GM12873 (cell line): ENCODE data around the gene FDPS.

Experiments
- CTCF ChIP-seq: IDR thresholded peaks from 2 replicates; pipeline ENCODE4 v1.5.1; 2012; ENCODE audit warnings: low read depth, mild to moderate bottlenecking, moderate library complexity, low read length, control low read depth; ENCODE audit not compliant: insufficient read depth; ENCODE audit errors: missing control alignments

Gene FDPS

GRCh38 chr1:155313261-155313660 is 4.6 kb downstream of the FDPS start:
- TF ChIP-seq CTCF: no peak

- TF ChIP-seq CTCF: no peak
Observed at GRCh38 chr1:155316922-155317321, 8.3 kb downstream of the FDPS start.

GRCh38 chr1:155318082-155318481 is 9.4 kb downstream of the FDPS start:
- no peak for TF ChIP-seq CTCF

- no peak for TF ChIP-seq CTCF
Observed at GRCh38 chr1:155319536-155319935, 10.9 kb downstream of the FDPS start.

GRCh38 chr1:155320252-155320651 is 11.6 kb downstream of the FDPS start:
- no peak for TF ChIP-seq CTCF

GRCh38 chr1:155320661-155321617 is 12.3 kb downstream of the FDPS start, which contains the start of gene RUSC1:
Gene RUSC1 (plus strand): TSS chr1:155320894. CDS start chr1:155321774, 880 bp downstream.
- no peak for TF ChIP-seq CTCF

GRCh38 chr1:155321639-155322503 is 13.2 kb downstream of the FDPS start:
- TF ChIP-seq CTCF: no peak
